ENCODE results near the gene SSMEM1. TPM values are rescaled to one million over a fixed set of nuclear protein-coding genes. Genes with fewer than 3 reads are reported as not detected.

SSMEM1 gene
- total and polyA plus RNA-seq, 2 donors (not counting 1 experiment from before 2014, with no cell fraction given), result not detected

DNA sequence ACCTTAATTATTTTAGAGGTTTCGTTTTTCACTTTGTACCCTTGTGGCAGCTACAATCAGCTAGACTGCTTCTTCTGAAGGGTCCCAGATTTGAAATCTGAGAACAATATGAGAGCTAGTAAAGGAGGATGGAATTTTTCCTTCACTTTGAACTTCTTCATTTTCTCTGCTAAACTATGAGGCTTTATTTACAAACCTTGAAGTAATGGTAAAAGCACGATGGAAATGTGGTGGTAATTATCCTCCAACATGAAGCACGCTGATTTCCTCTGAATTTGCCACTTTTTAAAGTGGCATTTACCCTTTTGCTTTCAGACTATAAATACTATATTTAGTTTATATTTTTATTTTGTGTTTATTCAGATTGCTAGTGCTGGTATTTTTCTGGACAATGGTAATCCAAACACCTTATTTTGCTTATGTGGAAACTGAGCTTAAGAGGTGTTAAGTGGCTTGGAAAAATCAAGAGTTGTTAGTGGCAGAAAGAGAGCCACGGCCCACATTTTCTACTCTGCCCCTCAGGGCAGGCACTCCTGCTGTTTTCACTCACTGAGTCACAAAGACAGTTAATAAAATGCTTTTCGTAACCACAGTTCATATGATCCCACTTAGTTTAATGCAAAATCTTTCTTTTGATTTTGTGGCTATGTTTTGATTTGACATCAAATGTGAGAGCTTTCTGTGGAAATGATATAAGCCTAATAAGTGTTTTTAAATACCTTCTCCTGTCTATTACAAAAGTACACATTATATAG is 2.7 kb downstream of the SSMEM1 start:
- peaks cover 23% of the 10 kb centered on the region for H3K27me3 Mint-ChIP-seq
- intact Hi-C loops (cut with micrococcal nuclease), result no loop called here
- Histone ChIP-seq H3K27ac (ENCODE audit: low read length in 2 of 2) (no peak overlapping the region), H2AFZ (ENCODE audit: insufficient read depth, low read depth, low read length, poor library complexity, severe bottlenecking) (no peak overlapping the region), H3K4me3 (ENCODE audit: control extremely low read depth in 1 of 5, extremely low read depth in 1 of 5, insufficient read depth in 1 of 5, low read depth in 2 of 5, low read length in 4 of 5) (no peak overlapping the region), H3K36me3 (replicated peaks in 1 of 2; ENCODE audit: control extremely low read depth in 1 of 2, control insufficient read depth in 1 of 2, extremely low read depth in 1 of 2, insufficient read depth in 2 of 2, low read length in 1 of 2) (no peaks in the 10 kb centered on the region), H3K79me2 (ENCODE audit: control insufficient read depth, insufficient read depth, low read length) (peaks cover 6% of the 10 kb centered on the region), H3K27me3 (replicated peaks in 1 of 4; ENCODE audit: control extremely low read depth in 1 of 4, control insufficient read depth in 3 of 4, insufficient read depth in 4 of 4, low read length in 3 of 4) (peaks cover 0 to 6% (median 0%) of the 10 kb centered on the region in 4 experiments), H3K4me2 (replicated peaks; ENCODE audit: low read depth, low read length, poor library complexity, severe bottlenecking) (no peak overlapping the region), H3K4me1 (ENCODE audit: control insufficient read depth in 2 of 2, insufficient read depth in 2 of 2, low read length in 2 of 2) (peaks cover 0 to 7% of the 10 kb centered on the region in 2 donors), H3K9ac (ENCODE audit: low read length) (no peak overlapping the region), H4K20me1 (ENCODE audit: control insufficient read depth, insufficient read depth, low read length, poor library complexity, severe bottlenecking) (no peaks in the 10 kb centered on the region), H3K9me3 (ENCODE audit: control extremely low read depth in 1 of 3, control insufficient read depth in 2 of 3, insufficient read depth in 1 of 3, low read length in 2 of 3) (peaks cover 0 to 10% (median 0%) of the 10 kb centered on the region in 3 donors)
- TF ChIP-seq, protein P1, sequence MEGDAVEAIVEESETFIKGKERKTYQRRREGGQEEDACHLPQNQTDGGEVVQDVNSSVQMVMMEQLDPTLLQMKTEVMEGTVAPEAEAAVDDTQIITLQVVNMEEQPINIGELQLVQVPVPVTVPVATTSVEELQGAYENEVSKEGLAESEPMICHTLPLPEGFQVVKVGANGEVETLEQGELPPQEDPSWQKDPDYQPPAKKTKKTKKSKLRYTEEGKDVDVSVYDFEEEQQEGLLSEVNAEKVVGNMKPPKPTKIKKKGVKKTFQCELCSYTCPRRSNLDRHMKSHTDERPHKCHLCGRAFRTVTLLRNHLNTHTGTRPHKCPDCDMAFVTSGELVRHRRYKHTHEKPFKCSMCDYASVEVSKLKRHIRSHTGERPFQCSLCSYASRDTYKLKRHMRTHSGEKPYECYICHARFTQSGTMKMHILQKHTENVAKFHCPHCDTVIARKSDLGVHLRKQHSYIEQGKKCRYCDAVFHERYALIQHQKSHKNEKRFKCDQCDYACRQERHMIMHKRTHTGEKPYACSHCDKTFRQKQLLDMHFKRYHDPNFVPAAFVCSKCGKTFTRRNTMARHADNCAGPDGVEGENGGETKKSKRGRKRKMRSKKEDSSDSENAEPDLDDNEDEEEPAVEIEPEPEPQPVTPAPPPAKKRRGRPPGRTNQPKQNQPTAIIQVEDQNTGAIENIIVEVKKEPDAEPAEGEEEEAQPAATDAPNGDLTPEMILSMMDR (IDR thresholded peaks at IDR 0.05), result no peak
- no peak for TF ChIP-seq EZH2 (IDR thresholded peaks at IDR 0.05; ENCODE audit: borderline replicate concordance, insufficient read depth, low read depth, low read length, poor library complexity, severe bottlenecking)
- H3K27ac Mint-ChIP-seq, result no peak overlapping the region
- ChIA-PET CTCF (no interaction called here), POLR2A (no interaction called here)
- DNase-seq (no peak), ATAC-seq (ENCODE audit: low read depth) (no peak)
- H3K4me3 Mint-ChIP-seq, result no peak overlapping the region
- H3K4me1 Mint-ChIP-seq, result peaks cover 3% of the 10 kb centered on the region
- no peaks in the 10 kb centered on the region for H3K9me3 Mint-ChIP-seq (ENCODE audit: insufficient read depth)
- no CpG with 5 or more reads among the region's 5 CpGs for WGBS (ENCODE audit: insufficient coverage)

DNA sequence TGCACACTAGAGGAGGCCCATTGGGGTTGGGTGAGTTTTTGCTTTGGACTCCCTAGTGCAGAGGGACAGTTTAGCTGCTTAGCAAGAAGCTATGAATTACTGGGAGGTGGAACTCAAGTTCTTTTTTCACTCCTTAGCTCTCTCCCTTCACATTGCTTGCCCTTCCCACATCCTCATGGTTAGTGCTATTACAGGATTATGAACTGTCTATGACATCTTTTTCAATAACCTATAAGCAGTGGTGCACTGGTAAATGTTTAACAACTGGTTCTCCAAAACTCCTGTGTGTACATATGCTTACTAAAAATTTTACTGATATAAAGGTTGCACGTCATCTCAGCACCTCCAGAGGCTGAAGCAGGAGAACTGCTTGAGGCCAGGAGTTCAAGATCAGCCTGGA is 6.2 kb downstream of the SSMEM1 start:
- intact Hi-C loops (cut with micrococcal nuclease), result no loop called here
- TF ChIP-seq, protein P1 (IDR thresholded peaks at IDR 0.05), result no peak
- no peak for TF ChIP-seq EZH2 (IDR thresholded peaks at IDR 0.05; ENCODE audit: borderline replicate concordance, insufficient read depth, low read depth, low read length, poor library complexity, severe bottlenecking)
- CTCF ChIA-PET, result interaction anchor here (0.7 kb wide), 1 partner anchor 1968 kb away, joined by 3 read pairs; no protein-coding TSS in a partner anchor
- no peak overlapping the region for H3K9ac ChIP-seq (ENCODE audit: low read length)
- no peaks in the 10 kb centered on the region for H3K79me2 ChIP-seq (ENCODE audit: control insufficient read depth, insufficient read depth, low read length)
- Mint-ChIP-seq H3K4me3 (no peak overlapping the region), H3K27ac (no peak overlapping the region), H3K27me3 (peaks cover 21% of the 10 kb centered on the region), H3K9me3 (ENCODE audit: insufficient read depth) (no peaks in the 10 kb centered on the region), H3K4me1 (no peaks in the 10 kb centered on the region)
- H4K20me1 ChIP-seq (ENCODE audit: control insufficient read depth, insufficient read depth, low read length, poor library complexity, severe bottlenecking), result no peaks in the 10 kb centered on the region
- H3K36me3 ChIP-seq (replicated peaks in 1 of 2; ENCODE audit: control extremely low read depth in 1 of 2, control insufficient read depth in 1 of 2, extremely low read depth in 1 of 2, insufficient read depth in 2 of 2, low read length in 1 of 2), result no peaks in the 10 kb centered on the region
- no peak overlapping the region for H3K27ac ChIP-seq (ENCODE audit: low read length in 2 of 2)
- H3K4me3 ChIP-seq (ENCODE audit: control extremely low read depth in 1 of 5, extremely low read depth in 1 of 5, insufficient read depth in 1 of 5, low read depth in 2 of 5, low read length in 4 of 5), result no peak overlapping the region
- WGBS (ENCODE audit: insufficient coverage), result no CpG with 5 or more reads among the region's 1 CpG
- H3K27me3 ChIP-seq (replicated peaks in 1 of 4; ENCODE audit: control extremely low read depth in 1 of 4, control insufficient read depth in 3 of 4, insufficient read depth in 4 of 4, low read length in 3 of 4), result peaks cover 0 to 6% (median 0%) of the 10 kb centered on the region in 4 experiments
- H3K9me3 ChIP-seq (ENCODE audit: control extremely low read depth in 1 of 3, control insufficient read depth in 2 of 3, insufficient read depth in 1 of 3, low read length in 2 of 3), result no peaks in the 10 kb centered on the region
- POLR2A ChIA-PET, result no interaction called here
- DNase-seq (no peak), ATAC-seq (ENCODE audit: low read depth) (no peak)
- no peak overlapping the region for H3K4me2 ChIP-seq (replicated peaks; ENCODE audit: low read depth, low read length, poor library complexity, severe bottlenecking)
- H3K4me1 ChIP-seq (ENCODE audit: control insufficient read depth in 2 of 2, insufficient read depth in 2 of 2, low read length in 2 of 2), result no peaks in the 10 kb centered on the region
- no peak overlapping the region for H2AFZ ChIP-seq (ENCODE audit: insufficient read depth, low read depth, low read length, poor library complexity, severe bottlenecking)

All from B cell (primary cell).